SU-DHL-6 (cell line): ENCODE results near the gene PDCD5.
A peak's percentile ranks its signal among the peaks of the same experiment; 100 is the strongest.
"Not testable (repeated sequence)": the region's sequence is repeated elsewhere in the genome, so short reads cannot be mapped to it uniquely, and the experiment has no call there.

Experiments used
- H2AFZ ChIP-seq: fragments of 200-600 bp; sonication (generic); 2 replicates; pipeline ENCODE4 v1.6.1; 2014; ENCODE audit warnings: low read depth, mild to moderate bottlenecking, moderate library complexity, mixed read lengths, antibody characterized with exemption, low read length; ENCODE audit not compliant: severe bottlenecking
- H3F3A ChIP-seq: fragments of 200-600 bp; shearing (Covaris generic); 2 replicates; pipeline ENCODE4 v1.6.0; 2016; ENCODE audit warnings: antibody characterized with exemption, mild to moderate bottlenecking; ENCODE audit not compliant: insufficient read depth
- H3K27ac ChIP-seq: fragments of 200-600 bp; sonication (generic); 2 replicates; pipeline ENCODE4 v1.5.1; 2016; ENCODE audit warnings: low read depth, mild to moderate bottlenecking, low read length, moderate library complexity, mixed read lengths
- H3K27me3 ChIP-seq: fragments of 200-600 bp; sonication (generic), shearing (Covaris generic); 2 replicates; pipeline ENCODE4 v1.6.0; 2014; ENCODE audit warnings: mild to moderate bottlenecking, low read length
- H3K36me3 ChIP-seq: fragments of 200-600 bp; sonication (generic); 2 replicates; pipeline ENCODE4 v1.6.1; 2014; ENCODE audit warnings: mild to moderate bottlenecking, low read length, mixed read lengths
- H3K4me2 ChIP-seq: fragments of 300-600, 200-600 bp; shearing (Covaris generic), sonication (generic); 2 replicates; pipeline ENCODE4 v1.6.0; 2014; ENCODE audit warnings: low read length, low read depth, mild to moderate bottlenecking; ENCODE audit not compliant: poor library complexity, severe bottlenecking
- H3K4me3 ChIP-seq: fragments of 200-600 bp; sonication (generic); 2 replicates; pipeline ENCODE4 v1.5.1; 2014; ENCODE audit warnings: antibody characterized with exemption, low read length, mild to moderate bottlenecking, mixed read lengths; ENCODE audit not compliant: insufficient read depth, poor library complexity, severe bottlenecking
- H3K79me2 ChIP-seq: fragments of 200-600 bp; sonication (generic); 2 replicates; pipeline ENCODE4 v1.6.1; 2014; ENCODE audit warnings: mild to moderate bottlenecking, low read length, moderate library complexity; ENCODE audit not compliant: insufficient read depth
- H3K9ac ChIP-seq: fragments of 200-600 bp; sonication (generic); 2 replicates; pipeline ENCODE4 v1.7.0; 2014; ENCODE audit warnings: mild to moderate bottlenecking, low read length
- H3K9me2 ChIP-seq: fragments of 200-600 bp; sonication (generic); replicated peaks from 2 replicates; pipeline ENCODE4 v1.6.1; 2014; ENCODE audit warnings: low read length; ENCODE audit not compliant: insufficient read depth
- H3K9me3 ChIP-seq: fragments of 200-600 bp; sonication (generic); 2 replicates; pipeline ENCODE4 v1.6.1; 2014; ENCODE audit warnings: low read length, mixed read lengths; ENCODE audit not compliant: insufficient read depth
- H4K20me1 ChIP-seq: fragments of 200-600 bp; sonication (generic); 2 replicates; pipeline ENCODE4 v1.6.1; 2014; ENCODE audit warnings: low read depth, mild to moderate bottlenecking, antibody characterized with exemption, low read length, moderate library complexity, mixed read lengths
- EZH2phosphoT487 ChIP-seq: fragments of 200-600 bp; sonication (generic), shearing (Covaris generic); conservative IDR thresholded peaks from 2 replicates; pipeline ENCODE4 v1.6.1; 2018; ENCODE audit warnings: mild to moderate bottlenecking, antibody characterized with exemption, low read length, moderate library complexity, mixed read lengths
- TF ChIP-seq, protein P1 (sequence below): fragments of 200-600 bp; sonication (generic); IDR thresholded peaks from one replicate; pipeline ENCODE4 v1.5.1; 2017; ENCODE audit warnings: antibody characterized with exemption, mild to moderate bottlenecking, low read length, moderate library complexity; ENCODE audit not compliant: insufficient read depth, poor library complexity, severe bottlenecking

The PDCD5 gene

DNA sequence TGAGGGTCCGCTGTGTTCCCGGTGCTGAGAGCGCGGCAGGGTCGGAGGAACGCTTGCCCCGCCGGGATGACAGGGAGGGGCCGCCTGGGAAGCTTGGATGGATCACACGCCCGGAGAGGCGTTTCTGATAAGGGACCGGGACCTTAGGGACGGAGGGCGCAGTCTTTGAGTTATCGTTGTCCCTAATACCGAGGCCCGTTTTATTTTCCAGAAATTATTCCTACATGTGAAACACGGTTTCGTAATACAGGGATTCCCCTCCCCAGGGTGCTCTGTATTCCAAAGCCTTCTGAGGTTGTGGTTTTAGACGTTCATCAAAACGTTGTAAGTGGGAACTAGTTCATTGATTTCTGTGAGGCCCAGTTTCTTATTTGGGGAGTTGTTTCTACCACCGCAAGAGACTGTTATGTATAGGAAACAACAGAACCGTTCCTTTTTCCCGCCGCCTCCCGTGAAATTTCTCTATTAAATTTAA is 752 bp downstream of the PDCD5 start:
- Histone ChIP-seq H2AFZ (peak overlapping the region; percentile 13), H3K4me2 (peak overlapping the region; percentile 83), H3K9me3 (no peaks in the 10 kb centered on the region), H3K79me2 (peaks cover 17% of the 10 kb centered on the region), H3K36me3 (peaks cover 12% of the 10 kb centered on the region), H4K20me1 (no peaks in the 10 kb centered on the region), H3K27me3 (no peaks in the 10 kb centered on the region), H3F3A (peaks cover 5% of the 10 kb centered on the region), H3K9me2 (no peaks in the 10 kb centered on the region), H3K9ac (peak overlapping the region; percentile 83), H3K27ac (peak overlapping the region; percentile 36; the same call in 1 of the 2 replicates), H3K4me3 (peak overlapping the region; percentile 85)
- TF ChIP-seq, protein P1, sequence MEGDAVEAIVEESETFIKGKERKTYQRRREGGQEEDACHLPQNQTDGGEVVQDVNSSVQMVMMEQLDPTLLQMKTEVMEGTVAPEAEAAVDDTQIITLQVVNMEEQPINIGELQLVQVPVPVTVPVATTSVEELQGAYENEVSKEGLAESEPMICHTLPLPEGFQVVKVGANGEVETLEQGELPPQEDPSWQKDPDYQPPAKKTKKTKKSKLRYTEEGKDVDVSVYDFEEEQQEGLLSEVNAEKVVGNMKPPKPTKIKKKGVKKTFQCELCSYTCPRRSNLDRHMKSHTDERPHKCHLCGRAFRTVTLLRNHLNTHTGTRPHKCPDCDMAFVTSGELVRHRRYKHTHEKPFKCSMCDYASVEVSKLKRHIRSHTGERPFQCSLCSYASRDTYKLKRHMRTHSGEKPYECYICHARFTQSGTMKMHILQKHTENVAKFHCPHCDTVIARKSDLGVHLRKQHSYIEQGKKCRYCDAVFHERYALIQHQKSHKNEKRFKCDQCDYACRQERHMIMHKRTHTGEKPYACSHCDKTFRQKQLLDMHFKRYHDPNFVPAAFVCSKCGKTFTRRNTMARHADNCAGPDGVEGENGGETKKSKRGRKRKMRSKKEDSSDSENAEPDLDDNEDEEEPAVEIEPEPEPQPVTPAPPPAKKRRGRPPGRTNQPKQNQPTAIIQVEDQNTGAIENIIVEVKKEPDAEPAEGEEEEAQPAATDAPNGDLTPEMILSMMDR = no peak
- TF ChIP-seq EZH2phosphoT487 = no peak

DNA sequence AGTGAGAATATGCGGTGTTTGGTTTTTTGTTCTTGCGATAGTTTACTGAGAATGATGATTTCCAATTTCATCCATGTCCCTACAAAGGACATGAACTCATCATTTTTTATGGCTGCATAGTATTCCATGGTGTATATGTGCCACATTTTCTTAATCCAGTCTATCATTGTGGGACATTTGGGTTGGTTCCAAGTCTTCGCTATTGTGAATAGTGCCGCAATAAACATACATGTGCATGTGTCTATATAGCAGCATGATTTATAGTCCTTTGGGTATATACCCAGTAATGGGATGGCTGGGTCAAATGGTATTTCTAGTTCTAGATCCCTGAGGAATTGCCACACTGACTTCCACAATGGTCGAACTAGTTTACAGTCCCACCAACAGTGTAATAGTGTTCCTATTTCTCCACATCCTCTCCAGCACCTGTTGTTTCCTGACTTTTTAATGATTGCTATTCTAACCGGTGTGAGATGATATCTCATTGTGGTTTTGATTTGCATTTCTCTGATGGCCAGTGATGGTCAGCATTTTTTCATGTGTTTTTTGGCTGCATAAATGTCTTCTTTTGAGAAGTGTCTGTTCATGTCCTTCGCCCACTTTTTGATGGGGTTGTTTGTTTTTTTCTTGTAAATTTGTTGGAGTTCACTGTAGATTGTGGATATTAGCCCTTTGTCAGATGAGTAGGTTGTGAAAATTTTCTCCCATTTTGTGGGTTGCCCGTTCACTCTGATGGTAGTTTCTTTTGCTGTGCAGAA is 6.9 kb downstream of the PDCD5 start:
- not testable (repeated sequence) for H4K20me1 ChIP-seq, H3K9ac ChIP-seq, H3K9me2 ChIP-seq, H2AFZ ChIP-seq, H3K4me3 ChIP-seq, H3K9me3 ChIP-seq, H3K27ac ChIP-seq, H3K27me3 ChIP-seq, H3K4me2 ChIP-seq, H3K79me2 ChIP-seq
- Histone ChIP-seq H3F3A (peaks cover 10% of the 10 kb centered on the region), H3K36me3 (peaks cover 17% of the 10 kb centered on the region)

DNA sequence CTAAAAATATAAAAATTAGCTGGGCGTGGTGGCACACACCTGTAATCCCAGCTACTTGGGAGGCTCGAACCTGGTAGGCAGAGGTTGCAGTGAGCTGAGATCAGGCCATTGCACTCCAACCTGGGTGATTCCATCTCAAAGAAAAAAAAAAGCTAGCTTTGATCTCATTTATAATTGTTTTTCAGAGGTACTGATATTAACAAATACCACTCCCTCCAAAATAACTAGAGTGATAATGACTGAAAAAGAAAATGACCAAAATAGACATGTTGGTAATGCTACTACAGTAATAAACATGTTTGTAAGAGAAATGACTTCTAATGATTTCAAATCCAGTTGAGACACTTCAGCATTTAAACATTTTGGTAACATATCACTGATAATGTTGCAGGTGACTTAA is 13.0 kb downstream of the PDCD5 start:
- Histone ChIP-seq H3K4me3 (no peak overlapping the region), H4K20me1 (no peaks in the 10 kb centered on the region), H3K9me2 (no peaks in the 10 kb centered on the region), H3K27ac (no peak overlapping the region), H3K27me3 (no peaks in the 10 kb centered on the region), H3K4me2 (no peak overlapping the region), H3K9me3 (no peaks in the 10 kb centered on the region), H3K36me3 (peaks cover 27% of the 10 kb centered on the region), H3K9ac (no peak overlapping the region), H3F3A (no peaks in the 10 kb centered on the region), H2AFZ (no peak overlapping the region), H3K79me2 (no peaks in the 10 kb centered on the region)
- TF ChIP-seq, protein P1 = no peak
- no peak for TF ChIP-seq EZH2phosphoT487

DNA sequence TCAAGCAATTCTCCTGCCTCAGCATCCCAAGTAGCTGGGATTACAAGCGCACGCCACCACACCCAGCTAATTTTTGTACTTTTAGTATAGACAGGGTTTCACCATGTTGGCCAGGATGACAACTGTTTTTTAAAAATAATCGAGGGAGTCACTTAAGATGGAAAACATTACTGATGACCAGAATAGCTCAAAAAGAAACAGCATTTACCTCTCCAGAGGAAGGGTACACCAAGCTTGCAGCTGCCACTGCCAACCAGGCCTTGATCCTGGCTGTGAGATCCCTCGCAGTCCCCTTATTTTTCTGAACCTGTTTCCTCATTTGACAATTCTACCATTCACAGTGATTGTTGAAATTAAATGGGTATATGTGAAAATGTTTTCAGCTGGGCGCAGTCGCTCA is 14.5 kb downstream of the PDCD5 start:
- Histone ChIP-seq H3K36me3 (peaks cover 32% of the 10 kb centered on the region), H4K20me1 (no peaks in the 10 kb centered on the region), H3K9ac (no peak overlapping the region), H3K9me3 (no peaks in the 10 kb centered on the region), H3K9me2 (no peaks in the 10 kb centered on the region), H2AFZ (no peak overlapping the region), H3K27me3 (no peaks in the 10 kb centered on the region), H3F3A (peaks cover 4% of the 10 kb centered on the region; the same call in 1 of the 2 replicates), H3K27ac (no peak overlapping the region), H3K79me2 (no peaks in the 10 kb centered on the region), H3K4me3 (no peak overlapping the region), H3K4me2 (no peak overlapping the region)
- no peak for TF ChIP-seq EZH2phosphoT487
- TF ChIP-seq, protein P1 = no peak
